Hepatocyte (in vitro differentiated cells): Measurements from ENCODE around the gene NPTX1. TPM values are rescaled to one million over a fixed set of nuclear protein-coding genes. Genes with fewer than 3 reads are reported as not detected.

Experiments
- DNase-seq: peaks from one replicate; pipeline ENCODE4 v3.0.0-alpha.2; 2016; ENCODE audit warnings: low spot score
- H2AFZ ChIP-seq: fragments of 200-600 bp; sonication (generic); 2 replicates; pipeline ENCODE4 v1.6.0; 2016; ENCODE audit warnings: antibody characterized with exemption, mild to moderate bottlenecking
- H3K27ac ChIP-seq: fragments of 200-600 bp; sonication (generic); 2 replicates; pipeline ENCODE4 v1.5.1; 2016; ENCODE audit warnings: mild to moderate bottlenecking
- H3K27me3 ChIP-seq: fragments of 200-600 bp; sonication (generic); 2 replicates; pipeline ENCODE4 v1.6.1; 2016
- H3K36me3 ChIP-seq: fragments of 200-600 bp; sonication (generic); replicated peaks from 2 replicates; pipeline ENCODE4 v1.5.1; 2016; ENCODE audit warnings: low read depth; ENCODE audit not compliant: insufficient read depth
- H3K4me1 ChIP-seq: fragments of 200-600 bp; sonication (generic); 2 replicates; pipeline ENCODE4 v1.5.1; 2016; ENCODE audit warnings: mild to moderate bottlenecking, moderate library complexity; ENCODE audit not compliant: insufficient read depth
- H3K4me2 ChIP-seq: fragments of 200-600 bp; sonication (generic); 2 replicates; pipeline ENCODE4 v1.6.0; 2016
- H3K4me3 ChIP-seq: fragments of 200-600 bp; sonication (generic); 2 replicates; pipeline ENCODE4 v1.5.1; 2016; ENCODE audit warnings: mild to moderate bottlenecking
- H3K79me2 ChIP-seq: fragments of 200-600 bp; sonication (generic); 2 replicates; pipeline ENCODE4 v1.6.0; 2017; ENCODE audit warnings: mild to moderate bottlenecking
- H3K9me2 ChIP-seq: fragments of 200-600 bp; sonication (generic); replicated peaks from 2 replicates; pipeline ENCODE4 v1.6.0; 2017; ENCODE audit warnings: mild to moderate bottlenecking; ENCODE audit not compliant: insufficient read depth
- H3K9me3 ChIP-seq: fragments of 200-600 bp; sonication (generic); 2 replicates; pipeline ENCODE4 v1.5.1; 2016; ENCODE audit warnings: low read depth, mild to moderate bottlenecking
- H4K20me1 ChIP-seq: fragments of 200-600 bp; sonication (generic); 2 replicates; pipeline ENCODE4 v1.6.0; 2016; ENCODE audit warnings: mild to moderate bottlenecking; ENCODE audit not compliant: insufficient read depth, poor library complexity, severe bottlenecking
- EZH2 ChIP-seq: fragments of 200-600 bp; sonication (generic); IDR thresholded peaks from 2 replicates; pipeline ENCODE4 v1.6.1; 2016; ENCODE audit warnings: antibody characterized with exemption, mild to moderate bottlenecking, borderline replicate concordance
- EZH2phosphoT487 ChIP-seq: fragments of 200-600 bp; sonication (generic); IDR thresholded peaks from one replicate; pipeline ENCODE4 v1.6.1; 2018; ENCODE audit warnings: antibody characterized with exemption, mild to moderate bottlenecking, low read depth, moderate library complexity; ENCODE audit not compliant: unreplicated experiment, severe bottlenecking
- WGBS: methylation state at CpG from one replicate; pipeline ENCODE4 v1.1.6; 2016; ENCODE audit warnings: low lambda C conversion rate; ENCODE audit errors: missing lambda C conversion rate; 5-methylcytosine and 5-hydroxymethylcytosine counted together
- polyA plus RNA-seq: library from polyadenylated mRNA; unstranded; fragments of >200 nt; fragmentation: Nextera tagmentation; extraction: Ambion mirVana; gene quantifications from 2 replicates; pipeline ENCODE4 v1.2.1, GENCODE V29; 2016
- total RNA-seq: library from RNA; depleted of rRNA; stranded (reverse); fragments of >200 nt; gene quantifications from 2 replicates; pipeline ENCODE4 v1.2.3, GENCODE V29; 2014
- TF ChIP-seq, protein P1 (sequence below): fragments of 200-600 bp; sonication (generic); IDR thresholded peaks from 2 replicates; pipeline ENCODE4 v1.5.1; 2016; ENCODE audit warnings: antibody characterized with exemption, mild to moderate bottlenecking; ENCODE audit not compliant: poor library complexity

NPTX1 gene
- total and polyA plus RNA-seq, 2 experiments from 2014 or later: 0.70 to 2.1 TPM

DNA sequence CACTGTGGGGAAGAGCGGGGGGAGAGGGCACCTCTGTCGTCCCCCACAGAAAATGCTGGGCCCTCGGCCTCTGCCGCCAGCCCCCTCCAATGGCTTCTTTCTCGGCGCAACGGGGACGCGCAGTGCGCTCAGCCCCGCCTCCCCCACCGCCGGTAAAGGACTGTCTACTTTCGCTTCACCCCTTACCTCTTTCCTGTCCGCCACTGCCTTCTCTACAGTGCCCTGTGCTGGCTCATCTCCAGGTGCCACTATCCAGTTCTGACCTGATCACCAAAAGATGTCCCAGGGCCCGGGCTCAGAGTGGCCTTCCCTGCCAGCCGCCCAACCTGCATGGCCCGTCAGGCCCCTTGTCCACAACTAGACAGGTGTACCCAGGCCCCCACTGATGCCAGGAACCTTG lies 54.1 kb downstream of the NPTX1 start:
- H3K9me2 ChIP-seq: no peaks in the 10 kb centered on the region
- no peaks in the 10 kb centered on the region for H3K79me2 ChIP-seq
- no peak overlapping the region for H3K27ac ChIP-seq
- no peaks in the 10 kb centered on the region for H3K9me3 ChIP-seq
- TF ChIP-seq EZH2: no peak
- TF ChIP-seq, protein P1, sequence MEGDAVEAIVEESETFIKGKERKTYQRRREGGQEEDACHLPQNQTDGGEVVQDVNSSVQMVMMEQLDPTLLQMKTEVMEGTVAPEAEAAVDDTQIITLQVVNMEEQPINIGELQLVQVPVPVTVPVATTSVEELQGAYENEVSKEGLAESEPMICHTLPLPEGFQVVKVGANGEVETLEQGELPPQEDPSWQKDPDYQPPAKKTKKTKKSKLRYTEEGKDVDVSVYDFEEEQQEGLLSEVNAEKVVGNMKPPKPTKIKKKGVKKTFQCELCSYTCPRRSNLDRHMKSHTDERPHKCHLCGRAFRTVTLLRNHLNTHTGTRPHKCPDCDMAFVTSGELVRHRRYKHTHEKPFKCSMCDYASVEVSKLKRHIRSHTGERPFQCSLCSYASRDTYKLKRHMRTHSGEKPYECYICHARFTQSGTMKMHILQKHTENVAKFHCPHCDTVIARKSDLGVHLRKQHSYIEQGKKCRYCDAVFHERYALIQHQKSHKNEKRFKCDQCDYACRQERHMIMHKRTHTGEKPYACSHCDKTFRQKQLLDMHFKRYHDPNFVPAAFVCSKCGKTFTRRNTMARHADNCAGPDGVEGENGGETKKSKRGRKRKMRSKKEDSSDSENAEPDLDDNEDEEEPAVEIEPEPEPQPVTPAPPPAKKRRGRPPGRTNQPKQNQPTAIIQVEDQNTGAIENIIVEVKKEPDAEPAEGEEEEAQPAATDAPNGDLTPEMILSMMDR: no peak
- no peak for TF ChIP-seq EZH2phosphoT487
- no peaks in the 10 kb centered on the region for H3K36me3 ChIP-seq
- H3K4me3 ChIP-seq: no peak overlapping the region
- no peak overlapping the region for H2AFZ ChIP-seq
- no peaks in the 10 kb centered on the region for H4K20me1 ChIP-seq
- 95% methylated on average over 17 of the region's 18 CpGs for WGBS
- H3K27me3 ChIP-seq: no peaks in the 10 kb centered on the region
- no peak overlapping the region for H3K4me2 ChIP-seq
- DNase-seq: no peak
- H3K4me1 ChIP-seq: no peaks in the 10 kb centered on the region

DNA sequence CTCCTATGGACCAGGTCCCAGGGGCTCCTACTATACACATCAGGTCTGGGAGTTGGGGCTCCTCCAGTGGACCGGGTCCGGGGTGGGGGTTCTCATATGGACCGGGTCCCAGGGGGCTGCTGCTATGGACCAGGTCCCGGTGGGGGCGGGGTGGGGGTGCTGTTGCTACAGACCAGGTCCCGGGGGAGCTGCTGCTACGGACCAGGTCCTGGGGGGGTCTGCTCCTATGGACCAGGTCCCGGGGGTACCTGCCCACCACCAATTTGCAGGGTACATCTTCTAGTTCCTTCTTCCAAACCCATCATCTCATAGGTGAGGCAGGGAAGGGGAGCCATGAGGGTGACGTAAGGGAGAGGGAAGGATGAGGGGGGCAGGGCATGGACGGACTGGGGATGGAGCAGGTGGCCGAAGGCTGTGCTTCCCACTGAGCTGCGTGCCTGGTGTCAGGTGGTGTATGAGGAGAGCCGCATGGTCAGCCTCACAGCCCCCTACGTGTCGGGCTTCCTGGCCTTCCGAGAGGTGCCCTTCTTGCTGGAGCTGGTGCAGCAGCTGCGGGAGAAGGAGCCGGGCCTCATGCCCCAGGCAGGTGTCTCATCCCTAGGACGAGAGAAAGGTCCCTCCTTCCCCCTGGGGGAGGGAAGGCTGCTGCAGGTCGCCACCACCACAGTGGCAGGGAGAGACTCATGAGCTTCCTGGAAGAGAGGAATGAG lies 54.9 kb downstream of the NPTX1 start:
- H3K36me3 ChIP-seq: no peaks in the 10 kb centered on the region
- no peaks in the 10 kb centered on the region for H3K27me3 ChIP-seq
- no peak for DNase-seq
- no peak overlapping the region for H3K4me2 ChIP-seq
- no peaks in the 10 kb centered on the region for H3K4me1 ChIP-seq
- no peak overlapping the region for H3K27ac ChIP-seq
- WGBS: 77% methylated on average over 15 of the region's 20 CpGs
- H3K4me3 ChIP-seq: no peak overlapping the region
- H4K20me1 ChIP-seq: peaks cover 3% of the 10 kb centered on the region
- H2AFZ ChIP-seq: no peak overlapping the region
- peaks cover 7% of the 10 kb centered on the region for H3K79me2 ChIP-seq
- TF ChIP-seq, protein P1: no peak
- no peak for TF ChIP-seq EZH2phosphoT487
- no peak for TF ChIP-seq EZH2
- H3K9me3 ChIP-seq: no peaks in the 10 kb centered on the region
- H3K9me2 ChIP-seq: no peaks in the 10 kb centered on the region

DNA sequence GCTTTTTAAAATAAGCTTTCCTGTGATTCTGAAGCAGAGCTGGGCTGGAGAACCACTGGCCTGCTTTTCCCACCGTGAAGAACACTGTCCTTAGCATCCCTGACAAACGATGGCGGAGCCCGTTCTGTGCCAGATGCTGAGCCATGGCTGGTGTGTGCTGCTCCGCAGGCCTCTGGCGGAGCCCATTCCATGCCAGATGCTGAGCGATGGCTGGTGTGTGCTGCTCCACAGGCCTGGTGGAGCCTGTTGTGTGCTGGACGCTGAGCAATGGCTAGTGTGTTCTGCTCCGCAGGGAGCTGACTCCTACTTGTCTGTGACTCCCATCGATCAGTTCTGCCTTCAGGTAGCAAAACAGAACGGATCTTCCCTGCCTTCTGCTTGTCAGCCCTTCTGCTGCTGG lies 57.2 kb downstream of the NPTX1 start:
- no peaks in the 10 kb centered on the region for H3K9me3 ChIP-seq
- WGBS: 93% methylated on average over 11 of the region's 11 CpGs
- TF ChIP-seq, protein P1: no peak
- TF ChIP-seq EZH2phosphoT487 (no peak), EZH2 (no peak)
- H3K27ac ChIP-seq: no peak overlapping the region
- peaks cover 4% of the 10 kb centered on the region for H3K4me1 ChIP-seq
- H3K4me2 ChIP-seq: no peak overlapping the region
- H3K27me3 ChIP-seq: no peaks in the 10 kb centered on the region
- H3K79me2 ChIP-seq: peaks cover 22% of the 10 kb centered on the region
- H3K4me3 ChIP-seq: no peak overlapping the region
- no peaks in the 10 kb centered on the region for H3K36me3 ChIP-seq
- peaks cover 3% of the 10 kb centered on the region for H4K20me1 ChIP-seq
- no peak overlapping the region for H2AFZ ChIP-seq
- DNase-seq: no peak
- H3K9me2 ChIP-seq: no peaks in the 10 kb centered on the region
